Fibroblast of lung (primary cell): ENCODE results near the gene ASB6. TPM values are rescaled to one million over a fixed set of nuclear protein-coding genes. Genes with fewer than 3 reads are reported as not detected.

ENCODE experiments used
- DNase-seq, 2 donors: peaks; one replicate each; pipeline versions ENCODE4 v3.0.0 to v3.0.0-alpha.2; 2010; ENCODE audit warnings: low read depth in 2 of 2
- H2AFZ ChIP-seq: 2 replicates; pipeline ENCODE4 v1.5.1; 2012; ENCODE audit warnings: low read length, control low read depth, inconsistent platforms
- H3K27ac ChIP-seq: 2 replicates; pipeline ENCODE4 v1.5.1; 2011; ENCODE audit warnings: low read length, control low read depth; ENCODE audit not compliant: insufficient read depth
- H3K27me3 ChIP-seq: 2 replicates; pipeline ENCODE4 v1.5.1; 2011; ENCODE audit warnings: mild to moderate bottlenecking, low read length; ENCODE audit not compliant: control insufficient read depth, insufficient read depth
- H3K36me3 ChIP-seq: 2 replicates; pipeline ENCODE4 v1.5.1; 2011; ENCODE audit warnings: low read length; ENCODE audit not compliant: control insufficient read depth, insufficient read depth
- H3K4me1 ChIP-seq: 2 replicates; pipeline ENCODE4 v1.5.1; 2011; ENCODE audit warnings: low read length; ENCODE audit not compliant: control insufficient read depth, insufficient read depth; ENCODE audit errors: extremely low read depth
- H3K4me2 ChIP-seq: 2 replicates; pipeline ENCODE4 v1.5.1; 2011; ENCODE audit warnings: low read length, control low read depth; ENCODE audit not compliant: insufficient read depth; ENCODE audit errors: extremely low read depth
- H3K4me3 ChIP-seq, 4 experiments: fragments of 200-600 bp in 1 of 4; sonication (generic) in 1 of 4; replicated peaks in 1 of 4; 2 replicates each; pipeline ENCODE4 v1.5.1; 2011 to 2016; ENCODE audit warnings: low read length in 4 of 4, low read depth in 3 of 4, mild to moderate bottlenecking in 3 of 4, control low read depth in 2 of 4, inconsistent platforms in 1 of 4, mixed read lengths in 1 of 4; ENCODE audit not compliant: insufficient read depth in 1 of 4; ENCODE audit errors: control extremely low read depth in 1 of 4
- H3K79me2 ChIP-seq: 2 replicates; pipeline ENCODE4 v1.5.1; 2012; ENCODE audit warnings: mild to moderate bottlenecking, low read length, inconsistent platforms; ENCODE audit not compliant: control insufficient read depth, insufficient read depth
- H3K9ac ChIP-seq: 2 replicates; pipeline ENCODE4 v1.5.1; 2011; ENCODE audit warnings: mild to moderate bottlenecking, low read length, control low read depth; ENCODE audit not compliant: insufficient read depth
- H3K9me3 ChIP-seq: 2 replicates; pipeline ENCODE4 v1.5.1; 2012; ENCODE audit warnings: low read depth, low read length; ENCODE audit not compliant: control insufficient read depth, insufficient read depth
- H4K20me1 ChIP-seq: 2 replicates; pipeline ENCODE4 v1.5.1; 2011; ENCODE audit warnings: low read length; ENCODE audit not compliant: control insufficient read depth, insufficient read depth; ENCODE audit errors: extremely low read depth
- EZH2 ChIP-seq: IDR thresholded peaks from 2 replicates; pipeline ENCODE4 v1.5.1; 2012; ENCODE audit warnings: low read length, control low read depth, mild to moderate bottlenecking; ENCODE audit errors: missing control alignments
- polyA plus RNA-seq, 2 donors: library from polyadenylated mRNA; depleted of rRNA in 1 of 2; stranded (reverse) in 1 of 2; unstranded in 1 of 2; fragments of >200 nt; gene quantifications; 2 replicates each; pipeline ENCODE4 v1.2.1, GENCODE V29; 2011 to 2012; ENCODE audit warnings: missing spikeins in 1 of 2
- total RNA-seq: library from RNA; depleted of rRNA; stranded (reverse); fragments of >200 nt; gene quantifications from 2 replicates; pipeline ENCODE4 v1.2.1, GENCODE V29; 2014
- TF ChIP-seq, protein P1 (sequence below), 2 donors: IDR thresholded peaks in 1 of 2; conservative IDR thresholded peaks in 1 of 2; 1 replicate in 1 of 2; 2 replicates in 1 of 2; pipeline ENCODE4 v1.5.1; 2011 to 2012; ENCODE audit warnings: low read length in 2 of 2, control low read depth in 1 of 2, inconsistent platforms in 1 of 2, low read depth in 1 of 2, mild to moderate bottlenecking in 1 of 2

ASB6 gene
- total and polyA plus RNA-seq, 2 donors (not counting 1 experiment from before 2014, with no cell fraction given), result 14.4 to 15.4 TPM

GRCh38 chr9:129639756-129640085, 2.2 kb downstream of the ASB6 start:
- no peaks in the 10 kb centered on the region for H3K9me3 ChIP-seq
- H4K20me1 ChIP-seq, result no peaks in the 10 kb centered on the region
- TF ChIP-seq, protein P1, sequence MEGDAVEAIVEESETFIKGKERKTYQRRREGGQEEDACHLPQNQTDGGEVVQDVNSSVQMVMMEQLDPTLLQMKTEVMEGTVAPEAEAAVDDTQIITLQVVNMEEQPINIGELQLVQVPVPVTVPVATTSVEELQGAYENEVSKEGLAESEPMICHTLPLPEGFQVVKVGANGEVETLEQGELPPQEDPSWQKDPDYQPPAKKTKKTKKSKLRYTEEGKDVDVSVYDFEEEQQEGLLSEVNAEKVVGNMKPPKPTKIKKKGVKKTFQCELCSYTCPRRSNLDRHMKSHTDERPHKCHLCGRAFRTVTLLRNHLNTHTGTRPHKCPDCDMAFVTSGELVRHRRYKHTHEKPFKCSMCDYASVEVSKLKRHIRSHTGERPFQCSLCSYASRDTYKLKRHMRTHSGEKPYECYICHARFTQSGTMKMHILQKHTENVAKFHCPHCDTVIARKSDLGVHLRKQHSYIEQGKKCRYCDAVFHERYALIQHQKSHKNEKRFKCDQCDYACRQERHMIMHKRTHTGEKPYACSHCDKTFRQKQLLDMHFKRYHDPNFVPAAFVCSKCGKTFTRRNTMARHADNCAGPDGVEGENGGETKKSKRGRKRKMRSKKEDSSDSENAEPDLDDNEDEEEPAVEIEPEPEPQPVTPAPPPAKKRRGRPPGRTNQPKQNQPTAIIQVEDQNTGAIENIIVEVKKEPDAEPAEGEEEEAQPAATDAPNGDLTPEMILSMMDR (conservative IDR thresholded peaks at IDR 0.05 in 1 of 2, IDR thresholded peaks at IDR 0.05 in 1 of 2; ENCODE audit: low read depth in 1 of 2, low read length in 2 of 2), result no peak
- TF ChIP-seq EZH2, result no peak
- peaks cover 26% of the 10 kb centered on the region for H3K36me3 ChIP-seq
- peaks cover 42% of the 10 kb centered on the region for H3K79me2 ChIP-seq
- H3K4me1 ChIP-seq, result peaks cover 9% of the 10 kb centered on the region
- H3K4me3 ChIP-seq, result peak overlapping the region in 1 of 4 experiments; percentile 95
- H3K4me2 ChIP-seq, result no peak overlapping the region
- H3K27ac ChIP-seq, result no peak overlapping the region
- H2AFZ ChIP-seq, result no peak overlapping the region
- H3K9ac ChIP-seq, result no peak overlapping the region
- H3K27me3 ChIP-seq, result no peaks in the 10 kb centered on the region
- no peak for DNase-seq

GRCh38 chr9:129639034-129639630, 2.8 kb downstream of the ASB6 start:
- no peaks in the 10 kb centered on the region for H4K20me1 ChIP-seq
- peaks cover 29% of the 10 kb centered on the region for H3K36me3 ChIP-seq
- no peaks in the 10 kb centered on the region for H3K27me3 ChIP-seq
- peaks cover 9% of the 10 kb centered on the region for H3K4me1 ChIP-seq
- H3K9ac ChIP-seq, result no peak overlapping the region
- H3K4me2 ChIP-seq, result no peak overlapping the region
- no peak overlapping the region for H2AFZ ChIP-seq
- TF ChIP-seq, protein P1 (conservative IDR thresholded peaks at IDR 0.05 in 1 of 2, IDR thresholded peaks at IDR 0.05 in 1 of 2; ENCODE audit: low read depth in 1 of 2, low read length in 2 of 2), result no peak
- no peak for TF ChIP-seq EZH2
- no peaks in the 10 kb centered on the region for H3K9me3 ChIP-seq
- peaks cover 46% of the 10 kb centered on the region for H3K79me2 ChIP-seq
- H3K27ac ChIP-seq, result no peak overlapping the region
- no peak overlapping the region for H3K4me3 ChIP-seq
- DNase-seq, result no peak

DNA sequence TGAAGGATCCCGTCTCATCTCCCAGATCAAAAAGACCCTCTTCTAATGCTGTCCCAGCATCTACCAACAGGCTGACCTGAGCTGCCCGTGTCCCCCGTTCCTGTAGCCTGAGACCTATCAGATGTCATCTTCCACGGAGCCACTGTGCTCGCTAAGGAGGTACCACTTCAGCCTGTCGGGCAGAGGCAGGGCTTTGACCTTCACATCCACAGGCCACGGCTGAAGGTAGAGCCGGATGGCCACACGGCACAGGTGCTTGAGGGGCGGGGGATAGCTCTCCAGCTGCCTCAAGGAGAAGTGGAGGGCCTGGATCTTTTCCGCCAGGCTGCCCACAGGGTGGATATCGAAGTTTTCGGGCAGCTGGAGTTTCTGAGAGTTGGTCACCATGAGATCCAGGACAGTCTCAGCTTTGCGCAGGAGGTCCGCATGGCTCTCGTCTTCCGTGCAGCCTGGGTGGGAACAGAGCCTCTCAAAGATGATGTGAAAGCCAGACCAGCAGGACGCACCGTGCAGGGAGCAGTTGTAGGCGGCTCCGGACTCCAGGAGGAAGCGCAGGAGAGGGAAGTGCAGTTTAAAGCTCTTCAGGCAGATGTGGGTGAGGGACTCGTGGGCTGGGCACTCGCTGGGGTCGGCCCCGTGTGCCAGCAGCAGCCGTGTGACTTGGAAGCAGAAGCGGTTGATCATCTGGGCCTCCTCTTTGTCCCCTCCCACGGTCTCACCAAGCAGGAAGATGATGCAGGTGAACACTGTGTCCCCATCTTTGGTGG, 4.1 kb downstream of the ASB6 start:
- Histone ChIP-seq H3K4me1 (peaks cover 11% of the 10 kb centered on the region), H3K9me3 (no peaks in the 10 kb centered on the region), H3K36me3 (peaks cover 31% of the 10 kb centered on the region), H4K20me1 (no peaks in the 10 kb centered on the region), H3K4me2 (no peak overlapping the region), H3K4me3 (no peak overlapping the region), H3K27me3 (no peaks in the 10 kb centered on the region), H3K9ac (no peak overlapping the region), H2AFZ (no peak overlapping the region), H3K79me2 (peaks cover 59% of the 10 kb centered on the region), H3K27ac (no peak overlapping the region)
- DNase-seq, result no peak
- TF ChIP-seq, protein P1 (conservative IDR thresholded peaks at IDR 0.05 in 1 of 2, IDR thresholded peaks at IDR 0.05 in 1 of 2; ENCODE audit: low read depth in 1 of 2, low read length in 2 of 2), result no peak
- no peak for TF ChIP-seq EZH2
